BLaER1 (cell line): ENCODE results near the gene DOCK2.
"Not testable (repeated sequence)": the region's sequence is repeated elsewhere in the genome, so short reads cannot be mapped to it uniquely, and the experiment has no call there.

Experiments used
- H3K27ac ChIP-seq: shearing (Covaris generic); formaldehyde crosslinking; 2 replicates; pipeline ENCODE4 v1.8.1; 2022
- H3K27me3 ChIP-seq: shearing (Covaris generic); formaldehyde crosslinking; 2 replicates; pipeline ENCODE4 v1.8.1; 2022
- H3K36me3 ChIP-seq: shearing (Covaris generic); formaldehyde crosslinking; 2 replicates; pipeline ENCODE4 v1.8.1; 2022
- H3K4me1 ChIP-seq: shearing (Covaris generic); formaldehyde crosslinking; 2 replicates; pipeline ENCODE4 v1.8.1; 2022
- H3K4me2 ChIP-seq: shearing (Covaris generic); formaldehyde crosslinking; 2 replicates; pipeline ENCODE4 v1.8.1; 2022
- H3K4me3 ChIP-seq: shearing (Covaris generic); formaldehyde crosslinking; 2 replicates; pipeline ENCODE4 v1.8.1; 2022
- H3K9ac ChIP-seq: shearing (Covaris generic); formaldehyde crosslinking; 2 replicates; pipeline ENCODE4 v1.8.1; 2022
- H3K9me3 ChIP-seq: shearing (Covaris generic); formaldehyde crosslinking; 2 replicates; pipeline ENCODE4 v1.8.1; 2022
- H4K20me1 ChIP-seq: shearing (Covaris generic); formaldehyde crosslinking; 2 replicates; pipeline ENCODE4 v1.8.1; 2022
- Cebpa-rat ChIP-seq: shearing (Covaris generic); IDR thresholded peaks from 2 replicates; pipeline ENCODE4 v1.8.1; 2022

Gene DOCK2

GRCh38 chr5:169610606-169611005, 26.5 kb upstream of the DOCK2 start:
- TF ChIP-seq Cebpa-rat = no peak
- no peaks in the 10 kb centered on the region for H3K4me1 ChIP-seq

GRCh38 chr5:169615561-169615960, 21.5 kb upstream of the DOCK2 start:
- H3K9me3 ChIP-seq = peaks cover 7% of the 10 kb centered on the region
- no peak overlapping the region for H3K9ac ChIP-seq
- no peaks in the 10 kb centered on the region for H3K27me3 ChIP-seq
- no peak overlapping the region for H3K4me2 ChIP-seq
- H4K20me1 ChIP-seq = no peaks in the 10 kb centered on the region
- TF ChIP-seq Cebpa-rat = no peak
- H3K27ac ChIP-seq = no peak overlapping the region
- H3K4me3 ChIP-seq = no peak overlapping the region
- no peaks in the 10 kb centered on the region for H3K36me3 ChIP-seq
- H3K4me1 ChIP-seq = no peaks in the 10 kb centered on the region

More at GRCh38 chr5:169610606-169611005, 26.5 kb upstream of the DOCK2 start:
- Histone ChIP-seq H3K4me3 (no peak overlapping the region), H4K20me1 (no peaks in the 10 kb centered on the region), H3K36me3 (peaks cover 4% of the 10 kb centered on the region), H3K27me3 (no peaks in the 10 kb centered on the region), H3K27ac (no peak overlapping the region), H3K9me3 (peaks cover 24% of the 10 kb centered on the region), H3K4me2 (no peak overlapping the region), H3K9ac (no peak overlapping the region)

- H3K4me3 ChIP-seq, H3K36me3 ChIP-seq, H3K4me2 ChIP-seq, H4K20me1 ChIP-seq, H3K27me3 ChIP-seq, H3K27ac ChIP-seq, H3K9ac ChIP-seq, H3K9me3 ChIP-seq, H3K4me1 ChIP-seq: not testable (repeated sequence)
These were observed 12.8 kb upstream of the DOCK2 start for GRCh38 chr5:169624307-169624706.

- H3K4me2 ChIP-seq = no peak overlapping the region
- no peak overlapping the region for H3K4me3 ChIP-seq
- H3K27ac ChIP-seq = no peak overlapping the region
- no peaks in the 10 kb centered on the region for H4K20me1 ChIP-seq
- 0 out of 2 replicates have a peak, but pooled peaks cover 7% of the 10 kb centered on the region for H3K4me1 ChIP-seq
- H3K9me3 ChIP-seq = peaks cover 6% of the 10 kb centered on the region
- no peak for TF ChIP-seq Cebpa-rat
- H3K9ac ChIP-seq = no peak overlapping the region
- H3K27me3 ChIP-seq = no peaks in the 10 kb centered on the region
- no peaks in the 10 kb centered on the region for H3K36me3 ChIP-seq
These were observed 10.3 kb upstream of the DOCK2 start for GRCh38 chr5:169626779-169627178.

- no peak overlapping the region for H3K4me2 ChIP-seq
- H4K20me1 ChIP-seq = no peaks in the 10 kb centered on the region
- H3K27me3 ChIP-seq = no peaks in the 10 kb centered on the region
- no peaks in the 10 kb centered on the region for H3K36me3 ChIP-seq
- no peak overlapping the region for H3K4me3 ChIP-seq
- H3K27ac ChIP-seq = no peak overlapping the region
- no peak for TF ChIP-seq Cebpa-rat
- H3K9ac ChIP-seq = no peak overlapping the region
- H3K9me3 ChIP-seq = peaks cover 6% of the 10 kb centered on the region
- H3K4me1 ChIP-seq = 0 out of 2 replicates have a peak, but pooled peaks cover 7% of the 10 kb centered on the region
These were observed 9.5 kb upstream of the DOCK2 start for GRCh38 chr5:169627551-169627950.

- Histone ChIP-seq H3K27me3 (no peaks in the 10 kb centered on the region), H3K9ac (no peak overlapping the region), H3K4me3 (no peak overlapping the region), H3K4me1 (0 out of 2 replicates have a peak, but pooled peaks cover 5% of the 10 kb centered on the region), H4K20me1 (no peaks in the 10 kb centered on the region), H3K27ac (no peak overlapping the region), H3K36me3 (no peaks in the 10 kb centered on the region), H3K4me2 (no peak overlapping the region), H3K9me3 (no peaks in the 10 kb centered on the region)
- TF ChIP-seq Cebpa-rat = no peak
These were observed 8.2 kb upstream of the DOCK2 start for GRCh38 chr5:169628892-169629291.

- Histone ChIP-seq H3K27me3 (no peaks in the 10 kb centered on the region), H4K20me1 (no peaks in the 10 kb centered on the region), H3K36me3 (no peaks in the 10 kb centered on the region), H3K4me2 (no peak overlapping the region), H3K4me1 (no peaks in the 10 kb centered on the region), H3K4me3 (no peak overlapping the region), H3K9me3 (peaks cover 5% of the 10 kb centered on the region; the same call in 1 of the 2 replicates), H3K9ac (no peak overlapping the region), H3K27ac (no peak overlapping the region)
- no peak for TF ChIP-seq Cebpa-rat
These were observed 7.1 kb upstream of the DOCK2 start for GRCh38 chr5:169629847-169630548.

- Histone ChIP-seq H3K4me2 (no peak overlapping the region), H3K27me3 (no peaks in the 10 kb centered on the region), H3K9me3 (peaks cover 5% of the 10 kb centered on the region; the same call in 1 of the 2 replicates), H4K20me1 (no peaks in the 10 kb centered on the region), H3K36me3 (no peaks in the 10 kb centered on the region), H3K4me1 (peaks cover 3% of the 10 kb centered on the region), H3K27ac (no peak overlapping the region), H3K4me3 (no peak overlapping the region), H3K9ac (no peak overlapping the region)
- TF ChIP-seq Cebpa-rat = no peak
These were observed 5.7 kb upstream of the DOCK2 start for GRCh38 chr5:169631360-169631759.

- peaks cover 5% of the 10 kb centered on the region; the same call in 1 of the 2 replicates for H3K9me3 ChIP-seq
- H3K4me2 ChIP-seq = no peak overlapping the region
- H4K20me1 ChIP-seq = no peaks in the 10 kb centered on the region
- no peak for TF ChIP-seq Cebpa-rat
- H3K4me1 ChIP-seq = peaks cover 16% of the 10 kb centered on the region
- H3K27ac ChIP-seq = no peak overlapping the region
- no peak overlapping the region for H3K9ac ChIP-seq
- H3K27me3 ChIP-seq = no peaks in the 10 kb centered on the region
- H3K36me3 ChIP-seq = no peaks in the 10 kb centered on the region
- H3K4me3 ChIP-seq = no peak overlapping the region
These were observed 4.1 kb upstream of the DOCK2 start for GRCh38 chr5:169632946-169633345.

- no peaks in the 10 kb centered on the region for H4K20me1 ChIP-seq
- no peak overlapping the region for H3K4me3 ChIP-seq
- H3K9ac ChIP-seq = no peak overlapping the region
- H3K36me3 ChIP-seq = peaks cover 9% of the 10 kb centered on the region
- peaks cover 21% of the 10 kb centered on the region for H3K4me1 ChIP-seq
- H3K4me2 ChIP-seq = no peak overlapping the region
- peaks cover 15% of the 10 kb centered on the region for H3K9me3 ChIP-seq
- no peak overlapping the region for H3K27ac ChIP-seq
- no peaks in the 10 kb centered on the region for H3K27me3 ChIP-seq
- TF ChIP-seq Cebpa-rat = no peak
These were observed 2.5 kb upstream of the DOCK2 start for GRCh38 chr5:169634606-169635005.
